ENCODE measurements around the gene BUB3.

DNA sequence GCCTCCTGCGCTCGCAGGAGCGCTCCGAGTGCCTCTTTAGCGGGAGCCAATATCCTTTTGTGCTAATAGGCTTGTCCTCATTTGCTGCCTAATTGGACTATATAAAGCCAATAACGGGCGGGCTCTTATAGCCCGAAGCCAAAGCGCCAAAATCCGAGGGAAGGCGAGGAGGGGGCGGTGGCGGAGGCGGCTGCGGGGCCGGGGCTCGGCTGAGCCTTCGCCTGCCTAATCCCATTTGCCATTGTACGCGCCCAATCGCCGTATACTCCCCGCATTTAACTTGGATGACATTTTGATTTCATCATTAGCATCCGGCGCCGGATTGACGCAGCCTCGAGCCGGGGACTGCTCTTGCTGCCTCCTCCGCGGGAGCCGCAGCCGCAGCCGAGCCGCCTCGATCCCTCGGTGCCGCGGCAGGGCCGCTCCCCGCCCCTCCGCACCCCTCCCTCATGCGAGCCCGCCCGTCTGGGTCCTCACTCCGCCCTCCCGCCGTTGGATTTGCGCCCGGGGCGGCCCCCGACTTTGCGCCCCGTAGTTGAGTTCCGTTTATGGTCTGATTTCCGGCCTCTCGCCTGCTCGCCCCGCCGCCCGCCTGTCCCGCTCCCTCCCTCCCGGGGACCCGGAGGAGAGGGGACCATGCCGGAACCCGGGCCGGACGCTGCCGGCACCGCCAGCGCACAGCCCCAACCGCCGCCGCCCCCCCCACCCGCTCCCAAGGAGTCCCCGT lies 18.6 kb upstream of the BUB3 start, which contains the start of gene HMX3:
- TF ChIP-seq, protein P1, sequence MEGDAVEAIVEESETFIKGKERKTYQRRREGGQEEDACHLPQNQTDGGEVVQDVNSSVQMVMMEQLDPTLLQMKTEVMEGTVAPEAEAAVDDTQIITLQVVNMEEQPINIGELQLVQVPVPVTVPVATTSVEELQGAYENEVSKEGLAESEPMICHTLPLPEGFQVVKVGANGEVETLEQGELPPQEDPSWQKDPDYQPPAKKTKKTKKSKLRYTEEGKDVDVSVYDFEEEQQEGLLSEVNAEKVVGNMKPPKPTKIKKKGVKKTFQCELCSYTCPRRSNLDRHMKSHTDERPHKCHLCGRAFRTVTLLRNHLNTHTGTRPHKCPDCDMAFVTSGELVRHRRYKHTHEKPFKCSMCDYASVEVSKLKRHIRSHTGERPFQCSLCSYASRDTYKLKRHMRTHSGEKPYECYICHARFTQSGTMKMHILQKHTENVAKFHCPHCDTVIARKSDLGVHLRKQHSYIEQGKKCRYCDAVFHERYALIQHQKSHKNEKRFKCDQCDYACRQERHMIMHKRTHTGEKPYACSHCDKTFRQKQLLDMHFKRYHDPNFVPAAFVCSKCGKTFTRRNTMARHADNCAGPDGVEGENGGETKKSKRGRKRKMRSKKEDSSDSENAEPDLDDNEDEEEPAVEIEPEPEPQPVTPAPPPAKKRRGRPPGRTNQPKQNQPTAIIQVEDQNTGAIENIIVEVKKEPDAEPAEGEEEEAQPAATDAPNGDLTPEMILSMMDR (IDR thresholded peaks at IDR 0.05; ENCODE audit: low read depth, low read length) = no peak
- TF ChIP-seq, protein P2, sequence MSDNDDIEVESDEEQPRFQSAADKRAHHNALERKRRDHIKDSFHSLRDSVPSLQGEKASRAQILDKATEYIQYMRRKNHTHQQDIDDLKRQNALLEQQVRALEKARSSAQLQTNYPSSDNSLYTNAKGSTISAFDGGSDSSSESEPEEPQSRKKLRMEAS (IDR thresholded peaks at IDR 0.05; ENCODE audit: low read depth, low read length) = no peak
- peak; percentile 41 for TF ChIP-seq POLR2A (IDR thresholded peaks at IDR 0.05; ENCODE audit: extremely low read depth, insufficient read length)
